HepG2 (cell line): Measurements from ENCODE around the gene MIOS. TPM values are rescaled to one million over a fixed set of nuclear protein-coding genes. Genes with fewer than 3 reads are reported as not detected.

ENCODE experiments used
- FLYWCH1 ChIP-seq: sonication (generic); formaldehyde crosslinking; IDR thresholded peaks from 2 replicates; pipeline ENCODE4 v1.8.1; 2023; ENCODE audit warnings: mild to moderate bottlenecking, missing genetic modification reagents
- HHEX ChIP-seq: IDR thresholded peaks from 2 replicates; pipeline ENCODE4 v1.6.1; 2016; ENCODE audit warnings: control low read depth
- HNF1A ChIP-seq, 2 experiments: sonication (generic) in 1 of 2; formaldehyde crosslinking in 1 of 2; IDR thresholded peaks; 2 replicates each; pipeline versions ENCODE4 v1.4.0 to v1.6.1; 2016 to 2020; ENCODE audit warnings: borderline replicate concordance in 1 of 2, low read depth in 1 of 2, mild to moderate bottlenecking in 1 of 2, missing genetic modification reagents in 1 of 2
- KIAA2018 ChIP-seq: sonication (generic); formaldehyde crosslinking; IDR thresholded peaks from 2 replicates; pipeline ENCODE4 v1.5.0; 2020; ENCODE audit warnings: mild to moderate bottlenecking, missing genetic modification reagents, borderline replicate concordance
- MTF2 ChIP-seq: sonication (generic); formaldehyde crosslinking; IDR thresholded peaks from 2 replicates; pipeline ENCODE4 v1.5.0; 2020; ENCODE audit warnings: missing genetic modification reagents, borderline replicate concordance
- NFYC ChIP-seq: IDR thresholded peaks from 2 replicates; pipeline ENCODE4 v1.6.1; 2016; ENCODE audit warnings: missing genetic modification reagents, missing compliant biosample characterization
- POLR2AphosphoS5 ChIP-seq: IDR thresholded peaks from 2 replicates; pipeline ENCODE4 v1.6.1; 2012; ENCODE audit warnings: low read depth, low read length
- REXO4 ChIP-seq: sonication (generic); formaldehyde crosslinking; IDR thresholded peaks from 2 replicates; pipeline ENCODE4 v1.8.0; 2022; ENCODE audit warnings: missing genetic modification reagents, mild to moderate bottlenecking, borderline replicate concordance
- SOX6 ChIP-seq, 2 experiments: fragments of 450-650 bp in 1 of 2; sonication (generic) in 1 of 2; formaldehyde crosslinking in 1 of 2; IDR thresholded peaks; 2 replicates each; pipeline versions ENCODE4 v1.4.0 to v1.6.1; 2017 to 2020; ENCODE audit warnings: antibody characterized with exemption in 1 of 2, mild to moderate bottlenecking in 1 of 2, missing genetic modification reagents in 1 of 2
- ZNF577 ChIP-seq: sonication (generic); formaldehyde crosslinking; IDR thresholded peaks from 2 replicates; pipeline ENCODE4 v1.4.0; 2020; ENCODE audit warnings: mild to moderate bottlenecking, low read depth, missing genetic modification reagents, borderline replicate concordance
- ZNF629 ChIP-seq: sonication (generic); formaldehyde crosslinking; conservative IDR thresholded peaks from 2 replicates; pipeline ENCODE4 v1.5.0; 2020; ENCODE audit warnings: missing genetic modification reagents
- ZNF883 ChIP-seq: sonication (generic); formaldehyde crosslinking; IDR thresholded peaks from 2 replicates; pipeline ENCODE4 v1.5.1; 2020; ENCODE audit warnings: mild to moderate bottlenecking, missing genetic modification reagents; ENCODE audit errors: not compliant biosample characterization
- polyA plus RNA-seq, 8 experiments: library from polyadenylated mRNA; depleted of rRNA in 3 of 8; stranded (reverse) in 7 of 8; unstranded in 1 of 8; fragments of >200 nt; fragmentation: Illumina TruSeq in 4 of 8; extraction: Trizol in 4 of 8; gene quantifications; 2 replicates each; pipeline versions ENCODE4 v1.2.1 to v1.2.3, GENCODE V29; 2011 to 2016; ENCODE audit warnings: low read depth in 4 of 8, missing spikeins in 1 of 8, mixed read lengths in 1 of 8; ENCODE audit not compliant: insufficient read depth in 1 of 8
- total RNA-seq, 5 experiments: library from RNA; depleted of rRNA; stranded (reverse); fragments of >200 nt; fragmentation: Illumina TruSeq; extraction: Trizol; gene quantifications; 2 replicates each; pipeline ENCODE4 v1.2.3, GENCODE V29; 2016; ENCODE audit warnings: low read depth in 1 of 5
- TF ChIP-seq, protein P1 (sequence below): sonication (generic); formaldehyde crosslinking; IDR thresholded peaks from 2 replicates; pipeline ENCODE4 v1.8.0; 2022; ENCODE audit warnings: mild to moderate bottlenecking, missing genetic modification reagents, moderate library complexity
- TF ChIP-seq, protein P2 (sequence below): sonication (generic); formaldehyde crosslinking; IDR thresholded peaks from 2 replicates; pipeline ENCODE4 v1.4.0; 2020; ENCODE audit warnings: mild to moderate bottlenecking, missing genetic modification reagents

MIOS gene
- total and polyA plus RNA-seq, 2 of the 13 experiments (the other 11 are each of a cell fraction or from before 2014, with no cell fraction given), result 15.2 to 33.5 TPM

GRCh38 chr7:7640221-7641128, 73.8 kb downstream of the MIOS start, which contains the start of gene UMAD1 (continued):
- TF ChIP-seq HNF1A (IDR thresholded peaks at IDR 0.05; ENCODE audit: low read depth) (no peak), HNF1A (CRISPR knock-in tag; IDR thresholded peaks at IDR 0.05; ENCODE audit: borderline replicate concordance) (no peak; the same call in 1 of the 2 replicates), NFYC (CRISPR knock-in tag) (peak; percentile 90), SOX6 (IDR thresholded peaks at IDR 0.05) (no peak), SOX6 (CRISPR knock-in tag; IDR thresholded peaks at IDR 0.05) (0 out of 2 replicates have a peak, but pooled peaks have one; percentile 36), ZNF577 (CRISPR knock-in tag) (no peak), ZNF629 (CRISPR knock-in tag) (no peak), ZNF883 (CRISPR knock-in tag) (no peak), REXO4 (CRISPR knock-in tag) (no peak; the same call in 1 of the 2 replicates), POLR2AphosphoS5 (peak; percentile 86), HHEX (CRISPR knock-in tag) (no peak), FLYWCH1 (CRISPR knock-in tag) (no peak), MTF2 (no peak), KIAA2018 (no peak)
- TF ChIP-seq, protein P1, sequence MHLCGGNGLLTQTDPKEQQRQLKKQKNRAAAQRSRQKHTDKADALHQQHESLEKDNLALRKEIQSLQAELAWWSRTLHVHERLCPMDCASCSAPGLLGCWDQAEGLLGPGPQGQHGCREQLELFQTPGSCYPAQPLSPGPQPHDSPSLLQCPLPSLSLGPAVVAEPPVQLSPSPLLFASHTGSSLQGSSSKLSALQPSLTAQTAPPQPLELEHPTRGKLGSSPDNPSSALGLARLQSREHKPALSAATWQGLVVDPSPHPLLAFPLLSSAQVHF, result peak; percentile 83
- TF ChIP-seq, protein P2, sequence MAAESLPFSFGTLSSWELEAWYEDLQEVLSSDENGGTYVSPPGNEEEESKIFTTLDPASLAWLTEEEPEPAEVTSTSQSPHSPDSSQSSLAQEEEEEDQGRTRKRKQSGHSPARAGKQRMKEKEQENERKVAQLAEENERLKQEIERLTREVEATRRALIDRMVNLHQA (CRISPR knock-in tag), result no peak
